H9 (cell line): ENCODE data around the gene ANXA7. TPM values are rescaled to one million over a fixed set of nuclear protein-coding genes. Genes with fewer than 3 reads are reported as not detected.

Experiments used
- DNase-seq: peaks from one replicate; pipeline ENCODE4 v3.0.0-alpha.2; 2017
- H2AFZ ChIP-seq: one replicate; pipeline ENCODE4 v1.6.1; 2013; ENCODE audit warnings: mild to moderate bottlenecking, low read length, control low read depth, moderate library complexity
- H2AK5ac ChIP-seq: 2 replicates; pipeline ENCODE4 v1.6.1; 2013; ENCODE audit warnings: low read length, control low read depth, mixed read lengths; ENCODE audit not compliant: insufficient read length
- H2BK120ac ChIP-seq: one replicate; pipeline ENCODE4 v1.6.1; 2013; ENCODE audit warnings: low read depth, mild to moderate bottlenecking, low read length, control low read depth, inconsistent platforms; ENCODE audit not compliant: poor library complexity, severe bottlenecking
- H2BK12ac ChIP-seq: 2 replicates; pipeline ENCODE4 v1.6.1; 2013; ENCODE audit warnings: low read length, control low read depth, mixed read lengths, low read depth; ENCODE audit not compliant: insufficient read length
- H2BK15ac ChIP-seq: 2 replicates; pipeline ENCODE4 v1.6.1; 2013; ENCODE audit warnings: low read depth, low read length, control low read depth
- H2BK20ac ChIP-seq: one replicate; pipeline ENCODE4 v1.6.1; 2013; ENCODE audit warnings: low read depth, mild to moderate bottlenecking, low read length, control low read depth, inconsistent platforms; ENCODE audit not compliant: poor library complexity, severe bottlenecking
- H2BK5ac ChIP-seq: 2 replicates; pipeline ENCODE4 v1.6.1; 2013; ENCODE audit warnings: low read length, control low read depth, mixed read lengths; ENCODE audit not compliant: insufficient read length
- H3K14ac ChIP-seq: 2 replicates; pipeline ENCODE4 v1.6.1; 2013; ENCODE audit warnings: low read length, control low read depth; ENCODE audit not compliant: insufficient read depth
- H3K18ac ChIP-seq: 2 replicates; pipeline ENCODE4 v1.6.1; 2013; ENCODE audit warnings: low read depth, mild to moderate bottlenecking, mixed read lengths, low read length, control low read depth; ENCODE audit not compliant: insufficient read length
- H3K23ac ChIP-seq: 2 replicates; pipeline ENCODE4 v1.6.1; 2013; ENCODE audit warnings: low read length, control low read depth, mixed read lengths, low read depth; ENCODE audit not compliant: insufficient read length
- H3K23me2 ChIP-seq: 2 replicates; pipeline ENCODE4 v1.6.1; 2013; ENCODE audit warnings: low read depth, mild to moderate bottlenecking, mixed read lengths, low read length, control low read depth; ENCODE audit not compliant: insufficient read length, poor library complexity, severe bottlenecking
- H3K27ac ChIP-seq: 2 replicates; pipeline ENCODE4 v1.5.1; 2013; ENCODE audit warnings: low read length, control low read depth, mixed read lengths, low read depth; ENCODE audit not compliant: insufficient read length
- H3K27me3 ChIP-seq: 2 replicates; pipeline ENCODE4 v1.6.1; 2013; ENCODE audit warnings: low read length, control low read depth, inconsistent platforms; ENCODE audit not compliant: insufficient read depth
- H3K4ac ChIP-seq: 2 replicates; pipeline ENCODE4 v1.6.1; 2013; ENCODE audit warnings: low read depth, mild to moderate bottlenecking, control low read depth, inconsistent platforms, low read length, moderate library complexity
- H3K4me1 ChIP-seq: 2 replicates; pipeline ENCODE4 v1.6.1; 2013; ENCODE audit warnings: low read length, control low read depth, inconsistent platforms; ENCODE audit not compliant: insufficient read depth
- H3K4me2 ChIP-seq: 2 replicates; pipeline ENCODE4 v1.6.1; 2013; ENCODE audit warnings: low read length, control low read depth, mixed read lengths; ENCODE audit not compliant: insufficient read length, insufficient read depth
- H3K56ac ChIP-seq: 2 replicates; pipeline ENCODE4 v1.6.1; 2013; ENCODE audit warnings: low read depth, mild to moderate bottlenecking, mixed read lengths, low read length, control low read depth; ENCODE audit not compliant: insufficient read length
- H3K79me1 ChIP-seq: 2 replicates; pipeline ENCODE4 v1.6.1; 2013; ENCODE audit warnings: low read depth, mild to moderate bottlenecking, moderate library complexity, low read length, control low read depth, inconsistent platforms; ENCODE audit not compliant: insufficient read depth, poor library complexity, severe bottlenecking
- H3K79me2 ChIP-seq: 2 replicates; pipeline ENCODE4 v1.6.1; 2013; ENCODE audit warnings: low read length, control low read depth, inconsistent platforms; ENCODE audit not compliant: insufficient read depth
- H3K9ac ChIP-seq: 2 replicates; pipeline ENCODE4 v1.6.1; 2013; ENCODE audit warnings: low read length, control low read depth, mixed read lengths; ENCODE audit not compliant: insufficient read length; ENCODE audit errors: extremely low read depth
- H3K9me3 ChIP-seq: one replicate; pipeline ENCODE4 v1.6.1; 2013; ENCODE audit warnings: low read depth, low read length, inconsistent platforms; ENCODE audit not compliant: control insufficient read depth
- H3T11ph ChIP-seq: one replicate; pipeline ENCODE4 v1.6.1; 2013; ENCODE audit warnings: mild to moderate bottlenecking, low read length, control low read depth, inconsistent platforms
- H4K20me1 ChIP-seq: one replicate; pipeline ENCODE4 v1.6.1; 2013; ENCODE audit not compliant: control insufficient read depth, insufficient read length, insufficient read depth
- H4K5ac ChIP-seq: 2 replicates; pipeline ENCODE4 v1.6.1; 2013; ENCODE audit warnings: low read depth, mild to moderate bottlenecking, mixed read lengths, low read length, control low read depth; ENCODE audit not compliant: insufficient read length
- H4K8ac ChIP-seq: replicated peaks from 2 replicates; pipeline ENCODE4 v1.6.1; 2013; ENCODE audit warnings: low read length, control low read depth, mixed read lengths, low read depth; ENCODE audit not compliant: insufficient read length
- H4K91ac ChIP-seq: 2 replicates; pipeline ENCODE4 v1.6.1; 2013; ENCODE audit warnings: low read depth, mild to moderate bottlenecking, moderate library complexity, mixed read lengths, low read length, control low read depth; ENCODE audit not compliant: insufficient read length
- H3K27ac Mint-ChIP-seq, 3 experiments: 2 replicates in 2 of 3; 3 replicates in 1 of 3; pipeline ENCODE4 v1.8.0; 2020 to 2021; ENCODE audit warnings: mixed read lengths in 3 of 3, mild to moderate bottlenecking in 1 of 3, moderate library complexity in 1 of 3
- H3K27me3 Mint-ChIP-seq: 2 replicates; pipeline ENCODE4 v1.8.0; 2021; ENCODE audit warnings: low read depth, mild to moderate bottlenecking, moderate library complexity, mixed read lengths
- H3K36me3 Mint-ChIP-seq, 3 experiments: 2 replicates in 2 of 3; 3 replicates in 1 of 3; pipeline ENCODE4 v1.8.0; 2020 to 2021; ENCODE audit warnings: low read depth in 3 of 3, mixed read lengths in 3 of 3; ENCODE audit not compliant: insufficient read depth in 1 of 3
- H3K4me1 Mint-ChIP-seq, 2 experiments: 2 replicates each; pipeline ENCODE4 v1.8.0; 2020; ENCODE audit warnings: mixed read lengths in 2 of 2
- H3K4me3 Mint-ChIP-seq, 2 experiments: 2 replicates in 1 of 2; 3 replicates in 1 of 2; pipeline ENCODE4 v1.8.0; 2020 to 2021; ENCODE audit warnings: mild to moderate bottlenecking in 2 of 2, mixed read lengths in 2 of 2, moderate library complexity in 1 of 2
- H3K9me3 Mint-ChIP-seq, 2 experiments: 2 replicates in 1 of 2; 3 replicates in 1 of 2; pipeline ENCODE4 v1.8.0; 2020; ENCODE audit warnings: mild to moderate bottlenecking in 2 of 2, mixed read lengths in 2 of 2, moderate library complexity in 1 of 2
- WGBS: extraction: QIAGEN DNeasy Blood & Tissue Kit; methylation state at CpG from one replicate; pipeline ENCODE4 v1.1.7; 2013; ENCODE audit warnings: missing lambda C conversion rate, low lambda C conversion rate, mixed read lengths; ENCODE audit not compliant: insufficient read length; ENCODE audit errors: extremely low coverage; 5-methylcytosine and 5-hydroxymethylcytosine counted together
- total RNA-seq: library from RNA; stranded (reverse); gene quantifications from 2 replicates; pipeline ENCODE4 v1.2.1, GENCODE V29; 2021
- TF ChIP-seq, protein P1 (sequence below): fragments of 200-600 bp; sonication (generic); conservative IDR thresholded peaks from 3 replicates; pipeline ENCODE4 v1.8.0; 2021; ENCODE audit warnings: antibody characterized with exemption, mild to moderate bottlenecking

The ANXA7 gene
- total RNA-seq, 1 experiment from 2014 or later: 84.6 TPM

DNA sequence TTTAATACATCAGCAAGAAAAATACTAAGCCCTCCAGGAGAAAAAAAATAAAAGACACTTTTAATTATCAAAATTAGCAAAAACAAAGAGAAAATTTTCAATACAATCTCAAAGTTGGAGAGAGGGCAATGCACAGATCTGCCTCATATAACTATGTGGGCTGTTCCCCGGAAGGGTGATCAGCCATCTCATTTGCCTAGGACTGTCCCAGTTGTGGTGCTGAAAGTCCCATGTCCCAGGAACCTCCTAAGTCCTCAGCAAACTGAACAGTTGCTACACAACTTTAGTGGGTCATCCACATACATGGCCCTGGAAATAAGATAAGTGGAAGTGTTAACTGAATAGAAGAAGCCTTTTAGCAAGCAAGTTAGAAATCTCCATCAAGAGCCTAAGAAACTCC lies 69.6 kb downstream of the ANXA7 start:
- Histone ChIP-seq H3K27me3 (no peaks in the 10 kb centered on the region), H3K23me2 (no peaks in the 10 kb centered on the region), H3K56ac (no peak overlapping the region), H4K20me1 (no peaks in the 10 kb centered on the region), H4K91ac (no peak overlapping the region), H2BK120ac (no peak overlapping the region), H3T11ph (no peak overlapping the region), H3K9me3 (no peaks in the 10 kb centered on the region), H2BK20ac (no peak overlapping the region), H2AK5ac (no peak overlapping the region), H3K9ac (no peak overlapping the region), H2BK5ac (no peak overlapping the region), H3K4me2 (no peak overlapping the region), H2BK12ac (no peak overlapping the region), H3K79me1 (no peaks in the 10 kb centered on the region), H4K8ac (no peak overlapping the region), H3K4me1 (no peaks in the 10 kb centered on the region), H3K4ac (no peak overlapping the region), H2BK15ac (no peak overlapping the region), H3K23ac (no peak overlapping the region), H3K14ac (no peak overlapping the region), H2AFZ (no peak overlapping the region), H3K27ac (no peak overlapping the region), H4K5ac (no peak overlapping the region), H3K79me2 (no peaks in the 10 kb centered on the region), H3K18ac (no peak overlapping the region)
- no CpG with 5 or more reads among the region's 1 CpG for WGBS
- Mint-ChIP-seq H3K27ac (no peak overlapping the region), H3K4me1 (peaks cover 0 to 4% of the 10 kb centered on the region in 2 experiments; a peak in 2 of 4 replicates), H3K27me3 (no peaks in the 10 kb centered on the region; the same call in 1 of the 2 replicates), H3K36me3 (no peaks in the 10 kb centered on the region), H3K4me3 (no peak overlapping the region), H3K9me3 (no peaks in the 10 kb centered on the region)
- TF ChIP-seq, protein P1, sequence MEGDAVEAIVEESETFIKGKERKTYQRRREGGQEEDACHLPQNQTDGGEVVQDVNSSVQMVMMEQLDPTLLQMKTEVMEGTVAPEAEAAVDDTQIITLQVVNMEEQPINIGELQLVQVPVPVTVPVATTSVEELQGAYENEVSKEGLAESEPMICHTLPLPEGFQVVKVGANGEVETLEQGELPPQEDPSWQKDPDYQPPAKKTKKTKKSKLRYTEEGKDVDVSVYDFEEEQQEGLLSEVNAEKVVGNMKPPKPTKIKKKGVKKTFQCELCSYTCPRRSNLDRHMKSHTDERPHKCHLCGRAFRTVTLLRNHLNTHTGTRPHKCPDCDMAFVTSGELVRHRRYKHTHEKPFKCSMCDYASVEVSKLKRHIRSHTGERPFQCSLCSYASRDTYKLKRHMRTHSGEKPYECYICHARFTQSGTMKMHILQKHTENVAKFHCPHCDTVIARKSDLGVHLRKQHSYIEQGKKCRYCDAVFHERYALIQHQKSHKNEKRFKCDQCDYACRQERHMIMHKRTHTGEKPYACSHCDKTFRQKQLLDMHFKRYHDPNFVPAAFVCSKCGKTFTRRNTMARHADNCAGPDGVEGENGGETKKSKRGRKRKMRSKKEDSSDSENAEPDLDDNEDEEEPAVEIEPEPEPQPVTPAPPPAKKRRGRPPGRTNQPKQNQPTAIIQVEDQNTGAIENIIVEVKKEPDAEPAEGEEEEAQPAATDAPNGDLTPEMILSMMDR: no peak
- DNase-seq: no peak
